ENCODE results near the gene HSPA5.

Gene HSPA5

GRCh38 chr9:125241863-125242739 is 958 bp upstream of the HSPA5 start:
- peak overlapping the region; percentile 83 for H3K27ac ChIP-seq
- TF ChIP-seq CTCF (IDR thresholded peaks at IDR 0.05) (no peak), ZFX (IDR thresholded peaks at IDR 0.05; ENCODE audit: borderline replicate concordance) (no peak)

GRCh38 chr9:125240649-125240999 is 519 bp downstream of the HSPA5 start:
- no peak for TF ChIP-seq ZFX (IDR thresholded peaks at IDR 0.05; ENCODE audit: borderline replicate concordance)
- no peak for TF ChIP-seq CTCF (IDR thresholded peaks at IDR 0.05)
- peak overlapping the region; percentile 83 for H3K27ac ChIP-seq

GRCh38 chr9:125239631-125240597 is 1.2 kb downstream of the HSPA5 start:
- H3K27ac ChIP-seq, result peak overlapping the region; percentile 83
- TF ChIP-seq CTCF (IDR thresholded peaks at IDR 0.05), result no peak
- no peak for TF ChIP-seq ZFX (IDR thresholded peaks at IDR 0.05; ENCODE audit: borderline replicate concordance)

- H3K27ac ChIP-seq, result peak overlapping the region; percentile 83
- TF ChIP-seq ZFX (IDR thresholded peaks at IDR 0.05; ENCODE audit: borderline replicate concordance), result no peak
Observed at GRCh38 chr9:125238915-125239446, 2.2 kb downstream of the HSPA5 start.

- peak overlapping the region; percentile 83 for H3K27ac ChIP-seq
Observed at GRCh38 chr9:125238127-125238914, 2.8 kb downstream of the HSPA5 start.

GRCh38 chr9:125236520-125237159 is 4.5 kb downstream of the HSPA5 start:
- H3K27ac ChIP-seq, result peak overlapping the region; percentile 83

More at GRCh38 chr9:125238127-125238914, 2.8 kb downstream of the HSPA5 start:
- TF ChIP-seq ZFX (IDR thresholded peaks at IDR 0.05; ENCODE audit: borderline replicate concordance) (no peak), CTCF (IDR thresholded peaks at IDR 0.05) (no peak)

GRCh38 chr9:125235804-125236519 is 5.2 kb downstream of the HSPA5 start:
- H3K27ac ChIP-seq, result peak overlapping the region; percentile 54
- TF ChIP-seq CTCF (IDR thresholded peaks at IDR 0.05) (no peak), ZFX (IDR thresholded peaks at IDR 0.05; ENCODE audit: borderline replicate concordance) (no peak)

DNA sequence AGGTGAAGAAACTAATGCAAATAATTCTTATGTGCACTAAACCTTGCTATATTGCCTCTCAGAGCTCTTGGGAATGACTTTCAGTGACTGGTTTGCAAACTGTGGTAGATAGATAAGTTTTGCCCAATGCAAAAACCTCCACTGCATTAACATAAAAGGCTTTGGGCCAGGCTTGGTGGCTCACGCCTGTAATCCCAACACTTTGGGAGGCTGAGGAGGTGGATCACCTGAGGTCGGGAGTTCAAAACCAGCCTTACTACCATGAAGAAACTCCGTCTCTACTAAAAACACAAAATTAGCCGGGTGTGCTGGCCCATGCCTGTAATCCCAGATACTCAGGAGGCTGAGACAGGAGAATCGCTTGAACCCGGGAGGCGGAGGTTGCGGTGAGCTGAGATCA is 7.0 kb downstream of the HSPA5 start:
- H3K27ac ChIP-seq, result peak overlapping the region; percentile 32

All from 22Rv1 (cell line).